ENCODE results near the gene C10orf53.
"Not testable (repeated sequence)": the region's sequence is repeated elsewhere in the genome, so short reads cannot be mapped to it uniquely, and the experiment has no call there.

The C10orf53 gene

DNA sequence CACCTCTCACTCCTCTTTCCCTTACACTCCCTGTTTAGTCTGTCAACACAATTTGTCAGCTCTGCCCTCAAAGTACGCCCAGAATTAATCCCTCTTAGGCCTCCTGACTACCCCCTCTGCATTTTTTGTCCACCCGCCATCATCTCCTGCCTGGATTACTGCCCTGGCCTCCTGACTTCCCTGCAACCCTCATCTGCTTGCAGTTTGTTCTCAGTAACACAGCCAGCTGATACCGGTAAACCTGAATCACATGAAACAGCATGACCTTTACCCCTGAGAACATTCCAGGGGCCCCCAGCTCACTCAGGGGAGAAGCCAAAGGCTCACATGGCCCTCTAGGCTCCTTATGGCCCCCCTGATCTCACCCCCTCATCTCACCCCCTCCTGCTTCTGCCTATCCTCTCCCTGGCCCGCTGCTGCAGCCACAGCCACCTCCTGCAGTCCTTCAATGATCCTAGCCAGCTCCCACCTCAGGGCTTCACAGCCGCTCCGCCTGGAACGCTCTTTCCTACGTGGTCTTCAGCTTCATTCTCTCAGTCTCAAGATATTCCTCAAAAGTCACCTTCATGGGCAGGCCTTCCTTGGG lies 8.9 kb downstream of the C10orf53 start:
- no peak for DNase-seq (ENCODE audit: low read depth, low spot score)

DNA sequence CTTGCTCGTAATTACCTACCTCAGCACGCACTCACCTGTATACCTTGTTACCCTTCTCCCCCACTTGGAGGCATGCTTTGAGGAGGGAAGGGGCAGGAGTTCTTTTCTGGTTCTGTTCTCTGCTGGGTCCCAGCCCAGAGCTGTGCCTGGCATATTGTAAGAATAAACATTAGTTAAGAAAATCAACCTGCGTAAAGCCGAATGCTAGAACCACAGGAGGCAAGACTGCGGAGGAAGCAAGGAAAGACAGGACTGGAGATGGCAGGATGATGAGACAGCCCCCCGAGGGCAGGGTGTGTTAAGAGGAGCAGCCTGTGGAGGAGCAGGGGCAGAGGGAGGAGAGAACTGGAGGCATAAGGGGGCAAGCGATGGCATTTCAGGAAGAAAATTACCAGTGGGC lies 9.5 kb downstream of the C10orf53 start:
- DNase-seq (ENCODE audit: low read depth, low spot score) = no peak

DNA sequence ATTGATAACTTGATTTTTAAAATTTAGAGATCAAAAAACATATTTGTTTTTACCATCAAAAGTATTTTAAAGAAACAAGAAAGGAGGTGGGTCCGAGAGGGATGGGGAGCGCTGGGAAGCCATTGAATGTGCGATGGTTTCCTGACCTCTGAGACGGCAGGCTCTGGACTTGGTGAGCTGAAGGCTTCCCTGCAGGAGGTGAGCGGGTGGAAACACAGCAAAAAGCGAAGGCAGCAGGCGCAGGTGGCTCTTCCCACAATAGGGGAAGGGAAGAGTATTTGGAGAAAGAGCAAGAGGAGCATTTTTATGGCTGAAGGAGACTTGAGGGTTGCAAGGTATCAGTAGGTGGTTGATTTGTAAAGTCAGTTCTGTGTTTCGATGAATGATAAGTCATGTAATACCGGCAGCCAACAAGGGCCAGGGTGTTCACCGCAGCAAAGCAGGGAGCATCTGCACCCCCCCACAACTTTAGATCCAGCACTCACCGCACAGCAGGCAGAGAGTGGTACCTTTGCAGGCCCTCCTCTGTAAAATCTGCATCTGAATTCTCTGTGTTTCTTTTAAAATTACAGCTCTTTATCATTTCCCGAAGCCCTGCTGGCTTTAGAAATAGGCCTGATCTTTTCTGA lies 10.5 kb downstream of the C10orf53 start:
- no peak for DNase-seq (ENCODE audit: low read depth, low spot score)

DNA sequence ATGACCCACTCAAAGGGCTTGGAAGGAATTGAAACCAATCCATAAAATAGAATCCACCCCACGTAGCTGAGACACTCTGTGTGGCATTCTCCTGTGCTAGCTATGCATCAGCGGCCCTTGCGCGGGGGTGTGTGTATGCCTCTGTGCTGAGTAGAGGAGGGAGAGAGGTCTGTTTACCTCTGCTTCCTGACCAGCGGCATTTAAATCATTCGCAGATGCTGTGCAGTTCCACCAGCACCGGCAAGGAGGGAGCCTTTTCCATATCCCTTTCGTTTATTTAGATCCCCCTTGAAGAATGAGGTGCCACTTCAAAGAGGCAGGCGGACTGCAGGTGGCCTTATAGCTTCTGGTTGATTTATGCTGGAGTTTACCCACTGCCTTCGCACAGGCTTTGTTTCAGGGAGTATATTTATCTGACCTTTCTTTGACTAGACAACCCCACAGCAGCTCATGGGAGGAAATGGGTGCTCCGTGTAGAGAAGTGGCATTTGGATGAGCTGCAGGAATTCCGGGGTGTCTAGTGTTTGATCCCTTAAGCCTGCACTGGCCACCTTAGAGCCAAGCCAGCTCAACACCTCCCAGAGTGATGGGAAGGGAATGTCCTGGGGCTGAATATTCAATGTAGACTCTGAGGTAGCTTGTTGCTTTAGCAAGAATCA lies 11.4 kb downstream of the C10orf53 start:
- no peak for DNase-seq (ENCODE audit: low read depth, low spot score)

DNA sequence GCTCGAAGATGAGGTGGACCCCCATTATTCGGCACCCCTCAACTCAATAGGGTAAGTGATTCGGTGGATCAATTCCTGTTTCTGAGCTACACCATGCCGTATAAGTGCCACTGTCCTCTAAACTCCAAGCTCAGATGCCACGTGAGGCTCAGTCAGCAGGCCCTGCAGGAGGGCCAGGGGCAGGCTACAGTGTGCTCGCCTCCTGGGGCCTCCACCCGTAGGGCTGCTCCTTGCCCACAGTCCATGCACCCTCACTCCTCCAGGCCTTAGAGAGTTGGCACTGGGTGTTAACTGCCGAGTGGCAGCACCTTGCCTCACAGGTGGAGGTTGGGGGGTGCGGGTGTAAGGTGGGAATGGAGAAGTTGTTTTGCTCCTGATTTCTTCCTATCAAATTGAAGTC lies 12.1 kb downstream of the C10orf53 start:
- no peak for DNase-seq (ENCODE audit: low read depth, low spot score)

DNA sequence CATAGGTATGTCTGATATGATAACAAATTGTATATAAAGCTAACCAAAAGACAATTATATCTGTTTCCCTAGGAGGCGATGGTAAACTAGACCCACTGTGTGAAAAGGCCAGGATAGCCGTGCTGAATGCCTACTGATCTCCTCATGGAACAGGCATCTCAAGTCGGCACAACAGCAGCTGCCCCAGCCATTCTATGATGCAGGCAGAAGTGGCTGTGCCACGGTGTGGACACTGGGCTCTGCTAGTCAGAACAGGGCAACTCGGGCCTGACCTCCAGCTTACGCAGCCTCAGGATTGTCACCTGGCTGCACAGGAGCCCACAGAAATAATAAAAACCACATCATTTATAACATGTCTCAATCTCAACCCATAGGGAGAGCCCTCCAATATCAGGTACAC lies 15.0 kb downstream of the C10orf53 start:
- no peak for DNase-seq (ENCODE audit: low read depth, low spot score)

DNA sequence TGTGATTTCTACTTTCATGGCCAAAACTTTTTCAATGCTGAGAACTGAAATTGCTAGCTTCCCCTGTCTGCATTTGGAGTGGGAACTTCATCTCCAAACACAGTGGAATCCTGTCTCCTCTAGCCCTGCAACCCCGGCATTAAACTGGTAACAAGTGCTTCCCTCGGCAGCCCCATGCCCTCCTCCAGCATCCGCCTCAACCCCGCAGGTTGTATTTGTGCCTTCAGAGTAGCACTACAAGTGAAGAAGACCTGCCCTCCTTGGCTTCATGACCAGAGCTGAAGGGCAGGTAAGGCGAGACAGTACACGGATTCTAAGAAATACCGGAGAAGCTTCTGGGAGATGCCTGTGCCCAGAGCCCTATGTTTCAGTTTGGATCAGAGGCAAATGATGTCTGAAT lies 16.9 kb downstream of the C10orf53 start:
- no peak for DNase-seq (ENCODE audit: low read depth, low spot score)

DNA sequence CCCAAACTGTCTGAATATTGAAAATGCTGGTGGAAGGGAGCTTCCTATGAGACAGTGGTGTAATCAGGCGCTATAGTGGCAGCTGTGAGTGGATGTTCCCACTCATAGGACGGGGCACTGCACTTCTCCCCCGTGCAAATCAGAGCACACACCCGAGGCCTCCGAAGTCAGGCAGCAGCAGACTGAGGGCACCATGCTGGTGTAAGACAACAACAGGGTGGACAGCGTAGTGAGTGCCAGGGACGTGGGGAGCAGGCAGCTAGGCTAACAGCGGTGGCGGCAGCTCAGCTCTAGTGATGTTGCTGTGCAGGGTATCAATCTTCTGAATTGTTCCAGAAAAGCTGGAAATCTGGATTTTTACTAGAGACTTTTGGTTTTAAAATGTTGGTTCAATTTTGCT lies 19.2 kb downstream of the C10orf53 start:
- no peak for DNase-seq (ENCODE audit: low read depth, low spot score)

DNA sequence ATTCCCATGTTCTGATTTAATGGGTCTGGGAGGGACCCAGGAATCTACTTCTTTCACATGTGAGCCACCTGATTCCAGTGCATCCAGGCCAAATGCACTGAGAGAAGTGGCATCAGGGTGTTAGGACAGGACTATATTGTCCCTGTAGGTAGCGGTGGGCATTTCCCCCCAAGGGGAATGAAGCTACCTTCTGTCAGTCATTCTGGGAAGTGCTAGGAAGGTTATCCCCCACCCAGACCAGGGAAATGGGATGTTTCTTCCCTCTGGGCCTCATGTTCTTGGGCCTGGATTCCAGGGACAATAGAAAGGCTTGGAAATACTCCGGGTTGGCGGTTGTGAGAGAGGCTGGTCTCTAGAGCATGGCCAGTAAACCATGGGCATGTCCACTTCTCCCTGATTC lies 20.8 kb downstream of the C10orf53 start:
- DNase-seq (ENCODE audit: low read depth, low spot score) = no peak

DNA sequence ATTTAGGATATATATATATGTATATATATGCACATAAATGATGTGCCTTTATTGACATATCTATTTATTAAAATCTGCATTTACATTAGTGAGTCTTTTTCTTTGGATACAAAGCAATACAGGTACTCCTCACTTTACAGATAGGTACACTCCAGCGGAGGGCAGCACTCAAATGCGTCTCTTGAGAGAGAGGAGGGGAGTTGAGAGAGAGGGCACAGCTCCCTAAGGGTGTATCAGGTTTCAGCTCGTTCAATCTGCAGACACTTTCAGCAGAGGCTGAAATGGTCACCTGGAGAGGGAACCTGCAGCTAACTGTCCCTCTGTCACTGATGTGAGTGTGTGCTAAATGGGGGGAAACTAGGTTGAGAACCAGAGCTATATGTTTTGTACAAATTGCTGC lies 21.5 kb downstream of the C10orf53 start:
- DNase-seq (ENCODE audit: low read depth, low spot score) = no peak

DNA sequence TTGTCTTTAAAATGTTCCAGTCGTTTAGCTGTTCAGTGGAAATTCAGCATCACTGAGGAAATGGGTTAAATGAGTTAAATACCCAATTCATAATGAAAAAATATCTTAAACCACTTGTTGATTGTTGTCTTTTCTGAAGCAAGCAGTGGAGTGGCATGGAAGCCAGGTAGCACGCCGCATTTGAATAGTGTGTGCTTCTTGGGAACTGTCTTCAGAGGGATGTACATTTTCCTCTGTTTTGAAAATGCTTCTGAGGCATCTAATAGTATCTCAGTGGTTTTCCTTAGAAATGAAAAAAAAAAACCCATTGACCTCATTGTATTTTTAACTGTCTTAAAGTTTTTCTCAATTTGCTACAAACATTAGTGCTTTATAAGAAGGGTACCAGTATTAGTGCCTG lies 28.1 kb downstream of the C10orf53 start:
- DNase-seq (ENCODE audit: low read depth, low spot score) = no peak

DNA sequence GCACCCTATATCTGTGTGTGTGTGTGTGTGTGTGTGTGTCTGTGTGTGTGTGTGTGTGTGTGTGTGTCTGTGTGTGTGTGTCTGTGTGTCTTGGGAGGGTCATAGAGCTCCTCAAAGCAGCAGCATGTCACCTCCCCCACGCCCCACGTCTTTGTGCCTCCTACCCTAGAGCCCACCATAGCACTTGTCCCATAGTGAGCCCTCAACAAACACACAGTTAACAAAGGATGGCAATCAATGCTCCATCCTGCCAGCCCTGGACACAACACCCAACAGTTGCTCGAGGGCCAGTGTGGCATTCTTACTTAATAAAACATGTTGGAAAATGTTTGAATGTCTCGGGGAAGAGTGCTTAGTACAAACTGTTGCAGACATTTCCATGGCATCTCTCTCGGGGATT lies 30.5 kb downstream of the C10orf53 start:
- no peak for DNase-seq (ENCODE audit: low read depth, low spot score)

DNA sequence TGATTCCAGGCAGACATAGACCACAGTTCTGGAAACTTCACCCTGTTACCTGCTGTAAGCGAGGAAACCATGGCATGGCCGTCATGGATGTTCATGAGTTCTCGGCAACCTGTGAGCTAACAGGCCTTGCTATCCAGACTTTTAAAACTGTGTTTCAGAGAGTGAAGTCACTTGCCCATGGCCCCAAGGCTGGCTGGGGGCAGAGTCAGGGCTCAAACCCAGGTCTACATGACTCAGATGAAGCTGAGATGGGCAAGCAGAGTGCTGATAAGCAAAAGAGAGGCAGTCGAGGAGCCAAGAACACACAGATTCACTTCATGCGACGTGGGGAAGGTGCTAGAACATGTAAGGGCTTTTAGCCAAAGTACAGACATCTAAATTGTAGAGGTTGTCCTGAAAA lies 31.5 kb downstream of the C10orf53 start:
- no peak for DNase-seq (ENCODE audit: low read depth, low spot score)

DNA sequence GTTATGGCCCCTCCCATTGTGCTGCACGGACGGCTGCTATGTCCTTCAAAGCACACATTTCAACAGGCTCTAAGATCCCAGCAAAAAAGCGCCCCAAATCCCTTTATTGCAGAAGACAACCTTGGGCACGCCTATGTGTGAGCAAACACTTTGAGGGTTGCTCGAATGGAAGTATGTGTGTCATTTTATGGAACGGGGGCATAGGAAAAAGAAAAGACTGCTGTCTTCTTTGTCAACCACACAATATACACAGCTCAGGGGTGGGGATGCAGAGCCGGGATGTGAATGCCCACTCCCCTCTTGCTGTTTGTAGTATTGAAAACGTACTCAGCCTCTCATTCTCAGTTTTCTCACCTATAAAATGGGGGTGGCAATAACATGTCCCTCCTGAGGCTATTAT lies 32.0 kb downstream of the C10orf53 start:
- no peak for DNase-seq (ENCODE audit: low read depth, low spot score)

DNA sequence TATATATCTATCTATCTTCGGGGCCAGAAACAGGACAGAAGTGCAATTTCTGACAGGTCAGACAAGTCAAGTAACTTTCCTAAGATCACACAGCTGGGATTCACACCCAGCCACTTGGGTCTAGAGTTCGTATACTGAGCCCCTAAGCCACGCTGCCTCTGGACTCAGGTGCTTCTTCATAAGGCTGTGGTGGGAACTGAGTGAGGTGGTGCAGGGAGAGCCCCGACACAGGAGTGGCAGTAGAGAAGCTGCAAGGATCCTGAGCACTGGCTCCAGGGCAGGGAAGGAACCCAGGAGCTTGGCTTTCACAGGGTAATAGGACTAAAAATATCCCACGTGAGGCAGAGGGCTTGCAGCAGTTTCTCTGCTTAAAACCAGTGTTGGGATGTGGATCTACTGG lies 33.8 kb downstream of the C10orf53 start:
- DNase-seq (ENCODE audit: low read depth, low spot score) = no peak

DNA sequence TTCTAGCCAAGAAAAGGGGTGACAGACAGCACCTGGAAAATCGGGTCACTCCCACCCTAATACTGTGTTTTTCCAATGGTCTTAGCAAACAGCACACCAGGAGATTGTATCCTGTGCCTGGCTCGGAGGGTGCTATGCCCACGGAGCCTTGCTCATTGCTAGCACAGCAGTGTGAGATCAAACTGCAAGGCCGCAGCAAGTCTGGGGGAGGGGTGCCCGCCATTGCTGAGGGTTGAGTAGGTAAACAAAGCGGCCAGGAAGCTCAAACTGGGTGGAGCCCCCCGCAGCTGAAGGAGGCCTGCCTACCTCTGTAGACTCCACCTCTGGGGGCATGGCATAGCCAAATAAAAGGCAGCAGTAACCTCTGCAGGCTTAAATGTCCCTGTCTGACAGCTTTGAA lies 35.7 kb downstream of the C10orf53 start:
- not testable (repeated sequence) for DNase-seq (ENCODE audit: low read depth, low spot score)

DNA sequence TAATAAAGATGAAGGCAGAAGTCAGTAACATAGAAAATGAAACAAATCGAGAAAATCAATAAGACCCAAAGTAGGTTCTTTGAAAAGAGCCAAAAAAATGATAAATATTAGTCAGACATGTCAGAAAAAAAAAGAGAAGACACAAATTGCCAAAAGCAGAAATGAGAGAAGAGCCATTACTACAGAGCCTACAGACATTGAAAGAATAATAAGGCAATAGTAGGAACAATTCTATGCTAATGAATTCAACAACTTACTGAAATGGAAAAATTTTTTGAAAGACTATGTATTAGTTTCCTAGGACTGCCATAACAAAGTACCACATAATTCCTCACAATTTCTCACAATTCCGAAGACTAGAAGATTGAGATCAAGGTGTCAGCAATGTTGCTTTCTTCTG lies 47.1 kb downstream of the C10orf53 start:
- DNase-seq (ENCODE audit: low read depth, low spot score) = no peak

DNA sequence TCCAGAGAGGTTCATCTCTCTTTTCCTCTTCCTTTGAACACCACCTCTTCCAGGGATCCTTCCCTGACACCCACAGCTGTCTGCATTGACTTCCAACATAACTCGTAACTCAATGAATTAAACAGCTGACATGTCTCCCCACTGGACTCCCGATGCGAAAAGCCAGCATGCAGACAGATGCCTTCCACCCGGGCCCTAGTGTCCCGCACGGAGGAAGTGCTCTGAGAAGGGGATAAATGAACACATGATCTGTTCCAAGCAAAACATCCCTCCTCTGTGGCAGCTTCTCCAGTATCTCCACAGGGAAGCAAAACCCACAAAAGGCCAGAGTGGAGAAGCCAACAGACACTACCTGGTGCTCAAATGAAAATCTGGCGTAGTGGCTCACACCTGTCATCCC lies 54.4 kb downstream of the C10orf53 start:
- DNase-seq (ENCODE audit: low read depth, low spot score) = no peak

DNA sequence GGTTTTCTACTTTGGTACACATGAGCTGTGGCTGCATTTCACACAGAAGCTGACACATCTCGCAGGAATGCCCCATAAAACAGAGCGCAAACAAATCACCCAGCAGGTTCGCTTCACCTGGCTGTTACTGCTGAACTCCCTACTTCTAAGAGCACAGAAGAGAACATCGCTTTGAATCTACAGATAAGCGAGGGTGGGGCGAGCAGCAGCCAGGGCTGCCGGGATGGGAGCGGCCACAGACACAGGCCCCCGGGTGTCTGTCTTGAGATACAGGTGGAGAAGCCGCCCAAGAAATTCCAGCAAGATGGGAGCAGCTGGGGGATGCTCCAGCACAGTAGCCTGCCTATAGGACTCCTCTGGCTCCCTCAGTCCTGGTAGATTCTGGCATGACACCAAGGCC lies 55.2 kb downstream of the C10orf53 start:
- DNase-seq (ENCODE audit: low read depth, low spot score) = no peak

DNA sequence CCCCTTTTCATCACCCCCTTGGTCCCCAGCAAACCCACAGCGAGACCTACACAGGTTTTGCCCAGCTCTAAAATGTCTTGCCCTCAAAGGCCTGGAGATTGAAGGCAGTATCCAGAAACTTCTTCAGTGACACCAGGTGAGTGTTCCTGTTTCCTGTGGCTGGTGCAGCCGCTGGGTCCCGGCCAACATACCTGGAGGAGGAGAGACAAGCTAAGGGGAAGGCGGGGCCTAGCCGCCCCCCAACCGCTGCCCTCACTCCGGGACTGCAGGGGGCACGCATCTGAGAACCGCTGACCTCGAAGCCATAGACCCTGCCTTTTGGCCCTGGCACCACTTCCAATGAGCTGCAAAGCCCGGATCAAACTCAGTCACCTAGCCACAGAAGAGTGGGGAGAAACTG lies 55.7 kb downstream of the C10orf53 start:
- no peak for DNase-seq (ENCODE audit: low read depth, low spot score)

DNA sequence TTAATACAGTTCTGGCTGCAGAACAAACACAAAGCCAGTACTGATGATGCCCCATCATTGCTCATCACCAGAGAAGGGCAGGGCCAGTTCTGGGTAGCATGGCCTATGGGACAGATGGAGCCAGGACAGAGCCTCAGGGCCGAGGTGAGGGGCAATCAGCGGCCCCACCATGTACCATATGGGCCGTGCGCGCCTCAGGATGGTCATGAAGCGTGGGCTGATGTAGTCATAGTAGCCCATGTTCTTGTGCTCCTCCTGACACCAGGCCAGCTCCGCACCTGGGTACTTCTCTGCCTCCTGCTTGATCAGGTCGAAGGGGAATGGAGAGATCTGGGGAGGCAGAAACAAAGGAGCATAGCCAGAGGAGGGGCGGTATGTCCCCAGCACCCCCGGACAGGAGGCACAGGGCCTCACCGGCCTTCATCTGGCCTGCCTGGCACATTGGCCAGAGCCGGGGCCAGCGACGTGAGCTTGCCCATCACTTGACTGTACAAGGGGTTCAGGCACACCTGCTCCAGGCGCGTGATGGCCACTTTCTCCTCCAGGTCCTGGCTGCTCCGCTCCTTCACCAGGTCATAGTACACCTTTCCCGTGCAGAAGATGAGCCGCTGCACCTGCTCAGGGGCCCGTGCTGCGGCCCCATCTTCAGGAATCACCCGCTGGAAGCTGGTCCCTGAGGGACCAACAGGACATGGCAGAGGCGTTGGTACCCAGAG lies 56.6 kb downstream of the C10orf53 start:
- DNase-seq (ENCODE audit: low read depth, low spot score) = no peak

DNA sequence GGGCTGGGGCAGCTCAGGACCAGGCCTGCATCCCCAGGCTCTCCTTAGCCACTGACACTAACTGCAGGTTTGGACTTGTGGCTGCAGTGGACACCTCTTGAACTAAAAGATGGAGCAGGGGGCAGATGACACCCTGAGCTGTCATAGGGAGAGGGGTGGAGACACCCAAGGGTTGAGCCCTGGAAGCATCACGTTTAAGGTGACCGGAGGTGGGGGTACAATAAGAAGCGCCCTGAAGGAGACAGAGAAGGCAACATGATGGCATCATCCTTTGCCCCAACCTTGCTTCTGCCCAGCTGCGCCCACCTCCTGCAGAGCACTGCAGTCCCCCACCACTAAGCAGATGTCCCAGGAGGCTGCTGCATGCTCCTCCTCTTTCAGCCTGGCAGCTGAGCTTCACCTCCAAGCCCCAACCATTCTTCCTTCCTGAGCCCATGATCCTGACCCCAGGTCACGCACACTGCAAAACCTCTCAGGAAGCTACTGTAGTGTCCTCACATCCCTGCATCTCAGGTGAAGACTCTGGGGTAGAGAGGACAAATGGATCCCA lies 57.2 kb downstream of the C10orf53 start:
- no peak for DNase-seq (ENCODE audit: low read depth, low spot score)
